ENCODE results near the gene GPR27.

The GPR27 gene

DNA sequence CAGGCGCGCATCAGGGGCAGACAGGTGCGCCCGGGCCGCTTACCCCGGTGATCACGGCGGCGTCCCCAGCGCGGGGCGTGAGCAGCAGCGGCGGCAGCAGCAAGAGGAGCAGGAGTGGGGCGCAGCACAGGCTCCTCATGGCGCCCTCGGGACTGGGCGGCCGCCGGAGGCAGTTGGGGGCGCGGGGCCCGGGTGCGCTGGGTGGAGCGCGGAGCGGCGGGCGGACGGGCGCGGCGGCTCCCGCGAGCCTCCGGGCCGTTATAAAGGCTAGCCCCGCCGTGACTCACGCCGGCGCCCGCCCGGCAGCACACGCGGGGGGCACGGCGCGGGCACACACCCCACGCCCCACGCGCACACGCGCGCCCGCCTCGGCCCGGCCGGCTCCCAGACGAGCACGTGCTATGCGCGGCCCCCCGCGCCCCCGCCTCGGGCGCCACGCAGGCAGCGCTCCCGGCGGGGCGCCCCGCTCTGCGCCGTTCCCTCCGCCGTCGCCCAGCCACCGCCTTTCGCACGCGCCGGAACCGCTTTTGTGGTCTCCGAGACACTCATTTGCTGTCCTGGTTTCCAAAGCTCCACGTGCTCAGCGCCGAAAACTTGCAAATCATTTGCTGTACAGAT is 31.4 kb downstream of the GPR27 start, which contains the start of gene PROK2:
Gene PROK2, minus strand, starts transcription at position 235 of the 618 bp plus-strand sequence. Its CDS starts 96 bp downstream, at position 139.
- DNase-seq (ENCODE audit: low read depth): no peak
- H3K4me3 ChIP-seq (ENCODE audit: low read depth, low read length): no peak within 1 kb of the TSS
- TF ChIP-seq, protein P1, sequence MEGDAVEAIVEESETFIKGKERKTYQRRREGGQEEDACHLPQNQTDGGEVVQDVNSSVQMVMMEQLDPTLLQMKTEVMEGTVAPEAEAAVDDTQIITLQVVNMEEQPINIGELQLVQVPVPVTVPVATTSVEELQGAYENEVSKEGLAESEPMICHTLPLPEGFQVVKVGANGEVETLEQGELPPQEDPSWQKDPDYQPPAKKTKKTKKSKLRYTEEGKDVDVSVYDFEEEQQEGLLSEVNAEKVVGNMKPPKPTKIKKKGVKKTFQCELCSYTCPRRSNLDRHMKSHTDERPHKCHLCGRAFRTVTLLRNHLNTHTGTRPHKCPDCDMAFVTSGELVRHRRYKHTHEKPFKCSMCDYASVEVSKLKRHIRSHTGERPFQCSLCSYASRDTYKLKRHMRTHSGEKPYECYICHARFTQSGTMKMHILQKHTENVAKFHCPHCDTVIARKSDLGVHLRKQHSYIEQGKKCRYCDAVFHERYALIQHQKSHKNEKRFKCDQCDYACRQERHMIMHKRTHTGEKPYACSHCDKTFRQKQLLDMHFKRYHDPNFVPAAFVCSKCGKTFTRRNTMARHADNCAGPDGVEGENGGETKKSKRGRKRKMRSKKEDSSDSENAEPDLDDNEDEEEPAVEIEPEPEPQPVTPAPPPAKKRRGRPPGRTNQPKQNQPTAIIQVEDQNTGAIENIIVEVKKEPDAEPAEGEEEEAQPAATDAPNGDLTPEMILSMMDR (conservative IDR thresholded peaks at IDR 0.05; ENCODE audit: low read depth, low read length): no peak

DNA sequence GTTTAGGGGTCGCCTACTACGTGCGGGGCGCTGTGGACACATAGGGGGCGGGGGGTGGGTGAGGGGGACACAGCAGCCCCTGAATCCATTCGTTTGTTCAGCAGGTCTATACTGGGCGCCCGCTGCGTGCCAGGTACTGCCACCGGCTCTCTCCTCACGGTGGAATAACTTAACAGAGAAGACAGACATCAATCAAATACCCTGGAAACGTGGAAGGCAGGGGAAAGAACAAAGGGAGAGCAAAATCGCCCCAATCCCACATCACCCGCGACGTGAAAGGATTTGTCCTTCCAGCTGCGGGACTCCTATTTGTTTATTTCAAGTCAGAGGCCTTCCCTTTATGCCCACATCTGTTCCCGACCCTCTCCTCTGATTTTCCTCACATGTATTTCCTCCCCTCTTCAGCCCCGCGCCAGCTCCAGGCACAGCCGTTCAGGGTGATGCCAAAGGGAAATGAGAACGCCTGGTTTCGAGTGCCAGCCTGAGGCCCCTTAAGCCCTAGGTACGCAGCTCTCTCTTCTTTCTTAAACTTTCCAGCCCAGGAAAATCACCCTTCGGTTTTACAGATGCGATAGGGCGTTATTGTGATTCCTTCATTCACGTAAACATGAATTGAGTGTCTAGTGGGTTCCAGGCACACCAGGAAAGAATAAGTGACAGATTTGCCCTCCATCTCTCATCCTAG is 32.0 kb downstream of the GPR27 start:
- H3K4me3 ChIP-seq (ENCODE audit: low read depth, low read length): no peak overlapping the region
- TF ChIP-seq, protein P1 (conservative IDR thresholded peaks at IDR 0.05; ENCODE audit: low read depth, low read length): no peak
- no peak for DNase-seq (ENCODE audit: low read depth)

DNA sequence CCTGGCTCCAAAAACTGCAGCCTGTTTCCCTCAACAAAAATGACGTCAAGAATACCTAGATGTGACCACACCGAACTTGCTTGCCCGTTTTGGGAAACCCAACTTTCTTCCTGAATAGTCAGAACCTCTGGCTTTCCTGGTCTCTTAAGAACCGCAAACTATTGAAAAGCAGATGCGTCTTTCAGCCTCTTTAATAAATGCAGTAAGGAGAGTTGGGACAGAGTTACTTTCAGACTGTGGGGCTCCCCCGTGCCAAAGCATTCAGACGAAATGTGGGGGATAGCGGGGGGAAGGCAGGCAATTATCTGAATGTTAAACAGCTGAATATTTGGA is 32.5 kb downstream of the GPR27 start:
- no peak for DNase-seq (ENCODE audit: low read depth)

DNA sequence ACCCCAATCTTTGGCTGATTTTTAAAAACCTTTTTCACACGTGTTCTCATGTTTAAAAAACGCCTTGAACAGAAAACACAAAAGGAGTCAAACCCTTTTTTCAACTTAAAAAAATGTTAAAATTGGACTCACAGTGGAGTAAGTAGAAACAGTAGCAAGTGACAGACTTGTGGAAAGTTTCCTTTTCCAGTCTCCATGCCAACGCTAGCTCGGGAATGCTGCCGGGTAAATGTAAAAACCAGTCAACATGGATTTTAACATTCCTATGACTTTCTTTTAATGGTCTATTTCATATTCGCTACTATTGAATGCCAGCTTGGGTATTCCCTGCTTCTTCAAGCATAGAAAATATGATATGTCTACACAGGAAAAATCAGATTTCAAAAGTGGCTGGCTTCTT is 32.9 kb downstream of the GPR27 start:
- TF ChIP-seq, protein P1 (conservative IDR thresholded peaks at IDR 0.05; ENCODE audit: low read depth, low read length): no peak
- no peak for DNase-seq (ENCODE audit: low read depth)
- no peak overlapping the region for H3K4me3 ChIP-seq (ENCODE audit: low read depth, low read length)

More for the DNA sequence above, 32.5 kb downstream of the GPR27 start:
- no peak overlapping the region for H3K4me3 ChIP-seq (ENCODE audit: low read depth, low read length)
- TF ChIP-seq, protein P1 (conservative IDR thresholded peaks at IDR 0.05; ENCODE audit: low read depth, low read length): no peak

DNA sequence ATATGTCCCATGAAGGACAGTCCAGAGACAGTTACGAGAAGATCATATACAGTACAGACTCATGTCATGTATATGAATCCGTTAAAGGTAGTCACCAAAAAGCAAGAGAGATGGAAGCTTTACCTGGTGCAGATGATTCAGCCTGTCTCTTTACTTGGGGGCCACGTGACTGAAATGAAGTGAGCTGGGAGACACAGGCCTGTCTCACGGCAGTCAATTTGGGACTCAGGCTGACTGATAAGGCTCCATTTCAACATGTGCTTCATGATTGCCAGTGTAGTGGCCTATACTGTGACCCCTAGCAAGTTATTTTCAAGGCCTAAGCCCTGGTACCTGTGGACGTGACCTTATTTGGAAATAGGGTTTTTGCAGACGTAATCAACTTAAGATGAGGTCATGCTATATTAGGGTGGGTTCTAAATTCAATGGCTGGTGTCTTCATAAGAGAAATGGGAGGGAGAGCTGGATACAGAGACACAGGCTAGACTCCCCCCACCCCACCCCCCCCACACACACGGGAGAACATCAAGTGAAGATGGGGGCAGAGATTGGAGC is 34.3 kb downstream of the GPR27 start:
- TF ChIP-seq, protein P1 (conservative IDR thresholded peaks at IDR 0.05; ENCODE audit: low read depth, low read length): no peak
- H3K4me3 ChIP-seq (ENCODE audit: low read depth, low read length): no peak overlapping the region
- no peak for DNase-seq (ENCODE audit: low read depth)

DNA sequence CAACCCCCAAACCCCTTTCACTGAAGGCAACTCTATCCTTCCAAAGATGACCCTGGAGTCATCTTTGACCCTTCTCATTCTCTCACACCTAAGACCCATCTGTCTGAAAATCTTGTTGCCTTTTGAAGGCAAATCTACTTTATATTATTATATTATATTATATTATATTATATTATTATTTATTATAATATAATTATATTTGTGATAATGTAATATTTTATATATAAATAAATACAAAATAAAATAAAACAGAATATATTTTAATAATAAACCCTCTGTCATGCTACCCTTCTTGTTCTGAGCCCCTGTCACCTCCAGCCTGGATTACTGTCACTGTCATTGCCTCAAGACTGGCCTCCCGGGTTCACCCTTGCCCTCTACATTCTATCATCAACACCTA is 36.3 kb downstream of the GPR27 start:
- no peak overlapping the region for H3K4me3 ChIP-seq (ENCODE audit: low read depth, low read length)
- DNase-seq (ENCODE audit: low read depth): no peak
- TF ChIP-seq, protein P1 (conservative IDR thresholded peaks at IDR 0.05; ENCODE audit: low read depth, low read length): no peak

Measured in choroid plexus epithelial cell (primary cell).